ENCODE data around the gene SLC34A1.

SLC34A1 gene

GRCh38 chr5:177434437-177434836 lies 50.2 kb downstream of the SLC34A1 start:
- no peak for FAIRE-seq

GRCh38 chr5:177434942-177435738 lies 50.9 kb downstream of the SLC34A1 start:
- no peak for FAIRE-seq

- no peak for FAIRE-seq
Observed at GRCh38 chr5:177435847-177436536, 51.8 kb downstream of the SLC34A1 start.

DNA sequence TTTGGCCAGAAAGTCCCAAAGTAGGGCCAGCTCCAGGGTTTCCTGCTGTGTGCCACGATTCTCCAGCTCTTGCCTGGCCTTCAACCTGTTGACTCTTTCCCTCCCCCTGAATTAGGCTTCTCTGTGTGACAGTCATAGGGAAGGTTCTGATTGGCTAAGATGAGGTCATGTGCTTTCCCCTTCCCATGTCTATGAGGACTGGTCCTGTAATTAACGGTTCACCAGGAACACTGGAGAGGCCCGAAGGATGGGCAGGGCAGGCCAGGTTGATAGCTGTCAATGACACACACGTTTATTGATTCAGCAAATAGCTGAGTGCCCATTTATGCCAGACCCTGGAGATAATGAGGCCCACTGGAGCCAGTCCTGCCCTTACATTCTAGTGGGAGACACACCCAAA lies 53.4 kb downstream of the SLC34A1 start:
- no peak for FAIRE-seq

GRCh38 chr5:177438468-177438867 lies 54.2 kb downstream of the SLC34A1 start:
- no peak for FAIRE-seq

DNA sequence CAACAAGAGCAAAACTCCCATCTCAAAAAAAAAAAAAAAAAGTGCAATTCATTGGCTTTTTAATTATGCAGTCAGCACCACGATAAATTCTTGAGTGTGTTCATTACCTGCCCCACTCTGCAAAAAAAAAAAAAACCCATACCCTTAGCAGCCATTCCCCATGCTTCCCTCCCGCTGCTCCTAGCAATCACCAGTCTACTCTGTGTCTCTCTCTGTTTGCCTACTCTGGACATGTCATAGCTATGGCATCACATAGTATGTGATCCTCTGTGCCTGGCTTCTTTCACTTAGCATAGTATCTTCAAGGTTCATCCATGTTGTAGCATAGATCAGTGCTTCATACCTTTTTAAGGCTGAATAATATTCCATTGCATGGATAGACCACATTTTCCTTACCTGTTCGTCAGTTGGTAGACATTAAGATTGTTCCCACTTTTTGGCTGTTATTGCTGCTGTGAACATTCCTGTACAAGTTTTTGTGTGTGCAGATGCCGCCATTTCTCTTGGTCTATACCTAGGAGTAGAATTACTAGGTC lies 55.4 kb downstream of the SLC34A1 start:
- no peak for FAIRE-seq

DNA sequence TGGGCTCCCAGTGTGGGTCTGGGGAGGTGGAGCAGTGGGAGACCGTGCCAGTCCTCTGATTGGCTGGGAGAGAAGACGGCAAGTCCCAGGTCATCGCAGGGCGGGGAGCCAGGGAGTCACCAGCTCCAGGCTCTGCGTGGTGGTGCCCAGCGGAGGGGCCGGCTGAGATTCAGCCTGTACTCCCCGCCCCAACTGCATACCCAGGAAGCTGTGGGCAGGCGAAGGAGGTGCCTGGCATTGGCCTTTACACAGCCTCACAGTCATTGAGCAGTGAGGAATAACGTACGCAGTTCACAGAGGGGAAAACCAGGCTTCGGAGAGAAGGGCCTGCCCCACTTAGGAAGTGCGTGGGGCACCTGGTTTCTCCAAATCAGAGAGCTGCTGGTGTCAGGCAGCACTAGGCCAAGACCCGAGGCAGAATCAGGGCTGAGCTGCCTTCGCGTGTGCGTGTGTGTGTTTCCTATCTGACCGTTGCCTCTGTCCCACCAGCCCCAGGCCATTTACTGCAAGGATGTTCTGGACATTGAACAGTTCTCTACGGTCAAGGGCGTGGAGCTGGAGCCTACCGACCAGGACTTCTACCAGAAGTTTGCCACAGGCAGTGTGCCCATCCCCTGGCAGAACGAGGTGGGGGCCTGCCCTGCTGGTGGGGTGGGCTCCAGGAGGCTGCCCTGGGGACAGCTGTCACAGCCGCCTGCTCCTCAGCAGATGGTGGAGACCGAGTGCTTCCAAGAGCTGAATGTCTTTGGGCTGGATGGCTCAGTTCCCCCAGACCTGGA lies 56.2 kb downstream of the SLC34A1 start:
- no peak for FAIRE-seq

- no peak for FAIRE-seq
Observed at GRCh38 chr5:177440990-177441780, 57.0 kb downstream of the SLC34A1 start.

DNA sequence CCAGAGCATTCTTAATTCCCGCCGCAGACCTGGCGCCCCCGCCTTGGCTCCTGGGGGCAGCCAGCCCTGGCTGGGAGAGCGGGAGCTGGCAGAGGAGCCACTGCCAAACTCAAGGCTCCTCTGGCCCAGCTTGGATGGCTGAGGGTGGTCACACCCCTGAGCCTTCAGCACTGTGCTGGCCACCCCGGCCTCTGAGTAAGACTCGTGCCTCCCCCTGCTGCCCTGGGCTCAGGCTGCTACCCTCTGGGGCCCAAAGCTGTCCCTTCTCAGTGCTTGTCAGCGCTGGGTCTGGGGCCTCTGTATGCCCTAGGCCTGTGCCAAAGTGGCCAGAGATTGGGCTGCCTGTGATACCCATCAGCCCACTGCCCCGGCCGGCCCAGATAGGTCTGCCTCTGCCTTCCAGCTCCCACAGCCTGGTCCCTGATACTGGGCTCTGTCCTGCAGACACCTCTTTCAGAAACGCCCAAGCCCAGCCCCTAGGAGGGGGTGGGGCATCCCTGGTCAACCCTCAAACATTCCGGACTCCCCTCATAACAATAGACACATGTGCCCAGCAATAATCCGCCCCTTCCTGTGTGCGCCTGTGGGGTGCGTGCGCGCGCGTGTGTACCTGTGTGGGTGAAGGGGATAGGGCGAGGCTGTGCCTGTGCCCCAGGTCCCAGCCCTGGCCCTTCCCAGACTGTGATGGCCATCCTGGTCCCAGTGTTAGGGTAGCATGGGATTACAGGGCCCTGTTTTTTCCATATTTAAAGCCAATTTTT lies 58.0 kb downstream of the SLC34A1 start:
- no peak for FAIRE-seq

DNA sequence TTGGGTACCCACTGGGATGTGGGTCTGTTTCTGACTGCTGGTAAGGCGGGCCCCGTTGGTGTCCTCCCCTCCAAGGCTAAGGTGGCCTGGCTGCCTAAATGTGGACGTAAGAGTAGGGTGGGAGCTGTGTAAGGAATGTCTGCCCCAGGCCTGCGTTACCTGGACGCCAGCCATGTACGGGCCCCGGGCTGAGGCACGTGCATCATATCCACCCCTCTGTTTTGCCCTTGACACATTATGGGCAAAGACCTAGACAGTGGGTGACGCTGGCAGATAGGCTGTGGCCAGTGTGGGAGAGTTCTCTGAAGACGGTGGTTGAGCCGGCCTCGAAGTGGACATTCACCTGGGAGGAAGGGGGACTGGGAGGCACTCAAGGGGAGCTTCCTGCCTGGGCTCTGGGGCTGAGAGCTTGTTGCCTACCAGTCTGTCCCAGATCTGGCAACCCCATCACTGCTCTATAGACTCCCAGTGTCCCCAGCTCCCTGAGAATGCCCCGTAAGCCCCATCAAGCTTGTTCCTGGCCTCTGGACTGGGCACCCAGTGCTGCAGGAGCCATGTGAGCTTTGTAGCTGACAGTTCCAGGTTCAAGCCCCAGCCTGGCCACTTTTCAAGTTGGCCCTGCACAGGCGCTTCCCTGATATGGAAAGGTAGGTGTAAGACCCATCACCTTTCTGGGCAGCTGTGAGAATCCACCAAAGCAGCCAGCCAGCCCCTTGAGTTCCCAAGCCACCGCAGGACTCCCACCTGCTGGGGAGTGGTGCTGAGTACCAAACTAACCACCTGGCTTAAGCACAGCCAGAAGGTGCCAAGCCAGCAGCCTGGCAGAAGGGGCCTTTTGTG lies 59.1 kb downstream of the SLC34A1 start:
- no peak for FAIRE-seq

GRCh38 chr5:177444106-177445051 lies 60.1 kb downstream of the SLC34A1 start:
- no peak for FAIRE-seq

DNA sequence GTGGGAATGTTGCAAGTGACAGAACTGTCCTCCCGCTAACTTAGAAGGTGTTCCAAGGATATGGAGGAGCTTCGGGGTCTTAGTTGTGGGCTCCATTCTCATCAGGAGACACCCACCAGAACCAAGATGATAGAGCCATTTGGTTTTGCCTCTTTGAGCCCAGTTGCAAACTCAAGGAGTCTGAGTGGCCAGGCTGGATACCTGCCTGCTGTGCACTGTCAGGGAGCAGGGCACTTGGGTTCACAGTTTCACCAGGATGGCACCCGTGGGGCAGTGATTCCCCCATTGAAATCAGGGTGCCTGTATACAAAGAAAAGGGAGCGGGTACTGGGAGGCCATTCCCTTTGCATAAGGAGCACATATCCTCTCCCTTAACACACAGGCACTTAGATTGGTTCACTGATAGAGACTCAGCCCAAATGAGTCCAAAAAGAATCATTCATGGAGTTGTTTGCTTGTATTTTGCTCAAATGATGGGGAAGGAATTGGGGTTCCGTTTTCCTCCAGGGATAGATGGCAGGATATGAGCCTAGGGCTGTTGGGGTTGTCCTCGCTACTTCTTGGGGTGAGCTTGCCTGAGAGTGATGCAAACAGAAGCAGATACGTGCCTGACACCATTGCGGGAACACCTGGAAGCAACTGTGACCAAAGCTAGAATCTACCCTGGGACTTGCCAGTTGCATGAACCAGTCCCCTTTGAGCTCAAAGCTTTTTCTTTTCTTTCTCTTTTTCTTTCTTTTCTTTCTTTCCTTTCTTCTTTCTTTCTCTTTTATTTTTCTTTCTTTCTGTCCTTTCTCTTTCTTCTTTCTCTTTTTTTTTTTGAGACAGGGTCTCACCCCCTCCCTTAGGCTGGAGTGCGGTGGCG lies 61.0 kb downstream of the SLC34A1 start:
- peak; percentile 31 for FAIRE-seq

- no peak for FAIRE-seq
Observed at GRCh38 chr5:177445917-177446199, 61.6 kb downstream of the SLC34A1 start.

GRCh38 chr5:177446200-177447065 lies 62.2 kb downstream of the SLC34A1 start, which contains the start of gene PRR7:
Gene PRR7, plus strand, starts transcription at chr5:177446814. Its CDS starts 8,254 bp downstream, at chr5:177455068.
- no peak for FAIRE-seq

- no peak for FAIRE-seq
Observed at GRCh38 chr5:177447066-177447610, 62.9 kb downstream of the SLC34A1 start.

DNA sequence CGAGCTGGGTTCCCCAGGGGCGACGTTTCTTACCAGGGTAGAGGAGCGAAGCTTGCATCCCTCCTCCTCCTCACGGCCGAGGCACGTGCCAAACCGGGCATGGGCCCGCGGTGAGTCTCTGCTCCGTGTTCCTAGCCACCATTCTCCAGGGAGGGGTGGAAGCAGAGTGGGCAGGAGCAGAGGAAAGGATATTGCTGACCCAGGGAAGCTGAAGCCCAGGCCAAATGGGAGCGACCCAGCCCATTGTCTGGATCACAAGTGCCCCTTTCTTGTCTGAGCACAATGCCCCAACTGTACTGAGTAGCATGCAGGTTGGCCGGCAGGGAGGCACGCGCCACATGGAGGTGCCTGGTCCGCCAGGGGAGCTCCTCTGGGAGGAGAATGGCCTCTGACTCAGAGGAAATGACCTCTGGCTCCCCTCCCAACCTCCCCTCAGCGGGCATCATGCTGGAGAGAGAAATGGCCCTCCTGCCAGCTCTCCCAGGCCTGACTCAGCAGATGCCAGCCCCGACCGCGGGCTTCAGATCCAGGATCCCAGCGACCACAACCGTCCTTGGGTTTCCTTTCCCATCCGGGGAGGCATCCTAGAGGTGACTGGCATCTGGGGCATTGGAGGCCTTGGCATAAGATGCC lies 63.5 kb downstream of the SLC34A1 start:
- no peak for FAIRE-seq
